CD4-positive, alpha-beta T cell treated with Interleukin-17A for 4 hours (primary cell): ENCODE results near the gene TAF10.

Experiments used
- DNase-seq: peaks from one replicate; pipeline ENCODE4 v3.0.0-alpha.2; 2020; ENCODE audit warnings: mixed read lengths

The TAF10 gene

DNA sequence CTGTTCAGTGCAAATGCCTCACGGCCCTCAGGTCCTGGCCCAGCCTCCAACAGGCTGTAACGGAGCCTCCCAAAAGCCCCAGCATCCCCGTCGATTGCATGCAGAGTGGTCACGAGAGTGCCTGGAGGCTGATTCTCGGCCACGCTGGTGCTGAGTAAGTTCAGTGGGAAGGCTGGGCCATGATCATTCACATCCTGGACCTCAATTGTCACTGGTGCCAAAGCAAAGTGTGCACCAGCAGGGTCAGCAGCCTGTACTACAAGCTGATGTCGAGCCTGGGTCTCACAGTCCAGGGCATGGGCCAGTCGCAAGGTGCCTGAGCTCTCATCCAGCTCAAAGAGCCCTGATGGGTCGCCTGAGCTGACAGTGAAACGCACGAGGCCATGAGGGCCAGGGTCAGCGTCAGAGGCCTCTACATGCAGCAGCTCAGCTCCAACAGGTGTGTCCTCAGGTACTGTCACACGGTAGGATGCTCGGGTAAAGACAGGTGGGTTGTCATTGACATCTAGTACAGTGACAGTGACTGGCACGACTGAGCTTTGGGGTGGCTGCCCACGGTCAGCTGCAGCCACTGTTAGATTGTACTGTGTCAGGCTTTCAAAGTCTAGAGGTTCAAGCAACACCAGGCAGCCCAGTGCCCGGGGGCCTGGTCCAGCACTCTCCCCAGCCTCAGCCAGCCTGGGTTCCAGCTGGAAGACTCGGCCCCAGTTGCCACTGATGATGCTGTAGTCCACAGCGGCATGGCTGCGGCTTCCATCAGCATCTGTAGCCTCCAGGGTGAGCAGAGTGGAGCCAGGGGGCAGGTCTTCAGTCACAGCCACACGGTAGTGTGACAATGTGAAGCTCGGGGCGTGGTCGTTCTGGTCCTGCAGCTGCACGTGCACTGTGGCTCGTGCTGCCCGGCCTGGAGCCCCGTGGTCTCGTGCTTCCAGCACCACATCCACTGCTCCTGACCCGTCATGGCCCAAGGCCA is 11.7 kb upstream of the TAF10 start:
- no peak for DNase-seq

GRCh38 chr11:6622261-6623171 is 10.5 kb upstream of the TAF10 start:
- no peak for DNase-seq

GRCh38 chr11:6621711-6622211 is 9.7 kb upstream of the TAF10 start:
- no peak for DNase-seq

GRCh38 chr11:6620636-6621035 is 8.6 kb upstream of the TAF10 start:
- no peak for DNase-seq

DNA sequence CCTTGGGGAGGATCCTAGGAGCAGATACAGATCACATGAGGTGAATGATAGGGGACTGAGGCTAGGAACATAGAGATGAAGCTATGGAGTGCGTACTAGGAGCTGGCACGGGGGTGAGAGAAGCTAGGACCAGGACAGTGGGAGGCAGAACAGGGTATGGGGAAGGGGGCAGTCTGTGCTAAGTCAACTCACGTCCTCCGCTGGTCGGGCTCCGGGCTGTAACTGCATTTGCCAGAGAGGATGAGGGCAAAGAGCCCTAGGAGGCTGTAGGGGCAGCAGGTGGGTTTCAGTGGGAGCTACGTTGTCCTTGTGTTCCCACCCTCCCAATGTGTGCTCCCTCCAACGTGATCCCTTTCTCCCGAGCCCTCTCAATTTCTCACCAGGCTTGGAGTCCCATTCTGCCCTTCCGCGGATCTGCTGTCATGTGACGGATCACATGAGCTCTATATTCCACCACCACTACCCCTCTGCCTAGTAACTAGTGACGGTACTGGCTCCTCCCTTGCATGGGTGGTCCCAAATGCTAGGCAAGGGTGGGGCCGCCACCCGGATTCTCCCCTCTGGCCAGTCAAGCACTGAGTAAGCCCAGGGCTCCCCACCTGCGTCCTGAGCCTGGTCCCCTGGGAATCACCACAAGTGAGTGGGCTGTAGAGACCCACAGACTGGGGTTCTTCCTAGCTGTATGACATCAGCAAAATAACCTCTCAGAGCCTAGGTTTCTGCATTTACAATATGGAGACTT is 7.2 kb upstream of the TAF10 start, which contains the start of gene TPP1:
TPP1 (minus strand) TSS at position 419 of the 742 bp plus-strand sequence; CDS start at position 397, 22 bp downstream.
- DNase-seq, result peak; percentile 90

DNA sequence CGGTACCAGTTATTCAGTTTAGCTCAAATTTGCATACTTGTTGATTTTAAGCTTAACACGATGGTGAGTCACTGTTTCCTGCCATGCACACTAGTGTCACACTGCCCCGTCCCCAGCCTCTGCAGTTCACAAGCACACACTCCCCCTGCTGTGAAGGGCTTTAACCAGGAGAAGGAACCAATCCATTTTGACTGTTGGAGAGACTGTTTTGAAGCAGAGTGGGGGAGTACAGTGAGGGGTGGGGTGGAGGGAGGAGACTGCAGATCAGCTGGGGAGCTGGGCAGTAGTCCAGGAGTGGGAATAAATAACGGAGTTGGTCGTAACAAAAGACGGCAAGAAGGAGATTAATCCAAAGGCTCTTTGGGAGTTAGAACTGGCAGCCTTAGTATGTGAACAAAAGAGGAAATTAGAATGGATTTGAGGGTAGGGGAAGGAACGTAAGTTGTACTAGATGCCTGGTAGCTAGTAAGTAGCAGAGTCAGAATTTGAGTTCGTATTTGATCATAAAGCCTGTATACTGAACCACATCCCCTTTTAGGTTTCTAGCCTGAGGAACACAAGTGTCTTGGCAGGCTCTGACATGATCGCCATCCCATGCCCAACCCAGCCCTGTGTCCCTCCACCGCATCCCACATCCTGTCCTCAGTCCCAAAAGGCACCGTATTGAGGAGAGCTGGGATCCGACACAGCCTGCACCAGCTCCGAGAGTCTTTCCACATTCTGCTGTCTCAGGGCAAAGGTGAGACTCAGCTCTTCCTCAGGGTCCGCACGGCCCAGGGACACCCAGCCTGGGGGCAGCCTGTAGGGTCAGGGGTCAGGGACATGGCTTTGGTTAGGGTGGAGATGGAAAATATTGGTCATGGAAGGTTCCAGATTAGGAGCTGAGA is 6.3 kb upstream of the TAF10 start:
- peak; percentile 83 for DNase-seq

DNA sequence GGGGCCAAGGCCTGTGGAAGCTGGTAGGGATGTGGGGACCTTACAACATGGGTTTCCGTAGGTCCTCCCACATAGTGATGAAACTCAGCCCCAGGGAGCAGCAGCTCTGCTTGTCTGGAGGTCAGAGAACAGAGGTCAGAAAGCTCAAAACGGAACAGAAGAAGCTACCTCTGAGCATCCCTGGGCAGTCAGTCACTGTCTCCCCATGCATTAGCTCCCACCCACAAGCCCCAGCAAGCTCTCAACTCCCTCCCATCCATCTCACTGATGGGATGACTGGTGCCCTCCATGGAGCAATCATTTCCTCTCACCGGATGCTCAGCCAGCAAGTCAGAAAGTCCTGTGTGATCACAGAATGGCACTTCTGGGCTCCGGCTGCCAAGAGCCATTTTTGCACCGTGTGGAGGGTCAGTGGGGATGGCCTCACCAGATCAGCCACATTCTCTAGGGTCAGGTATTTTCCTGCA is 5.3 kb upstream of the TAF10 start:
- DNase-seq, result no peak

DNA sequence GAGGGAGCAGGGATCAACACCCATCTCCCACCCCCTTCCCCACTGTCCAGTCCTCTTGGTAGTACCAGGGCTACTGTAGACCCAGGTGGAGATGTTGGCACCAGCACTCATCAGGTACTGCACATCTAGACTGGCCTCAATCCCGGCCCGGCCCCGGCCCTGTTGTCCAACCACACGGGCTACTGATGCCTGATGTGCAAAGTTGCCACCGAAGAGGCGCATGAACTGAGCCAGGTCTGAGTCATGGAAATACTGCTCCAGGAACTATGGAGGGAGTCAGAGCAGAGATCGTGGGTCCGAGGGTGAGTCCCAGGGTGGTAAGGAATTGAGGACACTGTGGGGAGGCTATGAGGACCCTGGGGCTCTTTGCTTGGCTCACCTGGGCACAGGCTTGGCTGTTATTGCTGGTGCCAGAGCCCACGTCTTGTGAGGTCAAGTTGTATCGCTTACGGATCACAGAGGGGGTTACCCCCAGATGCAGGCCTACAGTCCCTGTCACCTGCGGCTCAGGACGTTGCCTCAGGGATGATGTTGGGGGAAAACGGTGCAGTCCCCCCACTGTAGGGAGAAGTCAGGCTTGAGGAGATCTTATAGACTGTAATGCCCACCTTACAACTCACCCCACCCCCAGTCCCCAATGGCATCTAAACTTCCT is 4.7 kb upstream of the TAF10 start:
- no peak for DNase-seq

GRCh38 chr11:6615882-6616585 is 4.0 kb upstream of the TAF10 start:
- DNase-seq, result no peak

DNA sequence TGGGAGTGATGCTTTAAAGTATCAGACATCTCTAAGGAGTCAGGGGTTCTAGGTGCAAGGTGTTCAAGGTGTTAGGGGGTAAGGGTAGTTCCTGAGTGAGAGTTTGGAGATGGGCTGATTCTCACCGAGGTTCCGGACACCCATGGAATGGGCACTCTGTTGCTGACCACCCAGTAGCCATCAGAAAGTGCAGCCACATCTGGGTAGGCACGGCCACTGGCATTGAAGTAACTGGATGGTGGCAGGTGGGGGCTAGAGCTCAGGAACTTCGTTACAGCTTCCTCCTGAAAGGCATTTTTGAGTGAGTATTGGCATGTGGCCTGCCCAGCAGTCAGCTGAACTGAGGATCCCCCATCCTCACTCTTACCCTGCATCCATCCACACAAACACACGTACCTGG is 3.0 kb upstream of the TAF10 start:
- DNase-seq, result no peak

DNA sequence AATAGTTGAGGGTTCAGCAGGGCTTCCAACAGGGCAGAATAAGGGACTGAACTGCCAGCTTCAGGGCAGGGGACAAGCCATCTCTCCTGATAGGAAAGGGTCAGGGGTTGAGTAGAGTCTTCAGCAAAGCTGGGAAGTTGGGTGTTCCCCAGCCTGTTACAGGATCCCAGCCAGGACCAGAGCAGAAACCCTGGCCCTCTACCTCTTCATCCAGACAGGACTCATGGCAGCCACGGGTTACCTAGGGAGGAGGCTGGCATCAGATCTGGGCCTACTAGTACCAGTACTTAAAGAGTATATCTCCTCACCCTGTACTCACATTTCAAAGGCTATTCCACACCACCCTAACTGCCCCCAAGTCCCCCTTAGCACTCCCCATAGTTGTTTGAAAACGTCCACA is 2.4 kb upstream of the TAF10 start:
- no peak for DNase-seq

DNA sequence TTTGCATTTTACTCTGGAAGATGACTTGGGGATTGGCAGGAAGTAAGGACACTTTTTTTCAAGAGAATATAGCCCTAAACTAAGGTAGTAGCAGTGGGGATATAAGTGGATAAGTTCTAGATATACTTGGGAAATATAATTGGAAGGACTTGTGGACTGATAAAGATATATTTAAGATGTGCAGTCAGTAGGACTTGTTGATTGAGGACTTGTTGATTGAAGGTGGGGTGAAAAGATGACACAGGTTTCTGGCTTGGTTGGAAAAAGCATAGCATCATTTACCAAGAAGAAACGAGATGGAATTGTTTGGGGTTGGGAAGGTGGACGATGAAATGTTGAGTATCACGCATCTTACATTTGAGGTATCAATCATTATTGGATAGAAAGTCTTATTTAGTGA is 1.5 kb upstream of the TAF10 start:
- no peak for DNase-seq

- DNase-seq, result no peak
These were observed 128 bp downstream of the TAF10 start for GRCh38 chr11:6611963-6612212.

GRCh38 chr11:6611092-6611962 is 689 bp downstream of the TAF10 start:
- DNase-seq, result peak; percentile 50

- DNase-seq, result no peak
These were observed 1.4 kb downstream of the TAF10 start for GRCh38 chr11:6610591-6610990.

DNA sequence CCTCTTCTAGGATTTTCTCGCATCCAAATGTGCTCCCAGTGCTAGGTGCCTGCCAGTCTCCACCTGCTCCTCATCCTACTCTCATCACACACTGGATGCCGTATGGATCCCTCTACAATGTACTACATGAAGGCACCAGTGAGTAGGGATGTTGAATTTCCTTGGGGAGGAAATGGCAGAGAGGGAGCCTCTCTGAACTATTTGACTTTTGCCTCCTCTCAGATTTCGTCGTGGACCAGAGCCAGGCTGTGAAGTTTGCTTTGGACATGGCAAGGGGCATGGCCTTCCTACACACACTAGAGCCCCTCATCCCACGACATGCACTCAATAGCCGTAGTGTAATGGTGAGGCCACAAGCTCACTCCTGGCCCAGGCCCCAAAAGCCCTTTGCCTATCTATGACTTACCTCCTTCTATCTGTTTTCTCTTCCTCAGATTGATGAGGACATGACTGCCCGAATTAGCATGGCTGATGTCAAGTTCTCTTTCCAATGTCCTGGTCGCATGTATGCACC is 2.5 kb downstream of the TAF10 start:
- DNase-seq, result no peak

DNA sequence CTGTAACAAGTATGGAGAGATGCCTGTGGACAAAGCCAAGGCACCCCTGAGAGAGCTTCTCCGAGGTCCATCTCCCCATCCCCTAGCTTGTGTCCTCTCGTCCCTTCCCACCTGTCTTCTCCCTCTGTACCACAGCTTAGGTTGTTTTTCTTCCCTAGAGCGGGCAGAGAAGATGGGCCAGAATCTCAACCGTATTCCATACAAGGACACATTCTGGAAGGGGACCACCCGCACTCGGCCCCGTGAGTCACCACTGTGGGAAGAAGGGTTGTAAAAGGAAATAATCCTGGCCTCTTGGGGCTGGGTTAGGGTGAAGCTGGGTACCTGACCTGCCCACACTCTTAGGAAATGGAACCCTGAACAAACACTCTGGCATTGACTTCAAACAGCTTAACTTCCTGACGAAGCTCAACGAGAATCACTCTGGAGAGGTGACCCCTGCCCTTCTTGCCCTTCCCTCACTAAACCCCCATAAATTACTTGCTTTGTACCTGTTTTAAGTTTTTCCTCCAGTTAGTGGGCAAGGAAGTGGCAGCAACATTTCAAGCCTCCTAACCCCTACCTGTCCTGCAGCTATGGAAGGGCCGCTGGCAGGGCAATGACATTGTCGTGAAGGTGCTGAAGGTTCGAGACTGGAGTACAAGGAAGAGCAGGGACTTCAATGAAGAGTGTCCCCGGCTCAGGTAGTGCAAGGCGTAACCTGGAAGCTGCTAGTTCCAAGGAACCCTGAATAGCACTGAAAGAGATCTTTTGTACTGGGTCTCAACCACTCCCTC is 3.1 kb downstream of the TAF10 start:
- DNase-seq, result no peak

DNA sequence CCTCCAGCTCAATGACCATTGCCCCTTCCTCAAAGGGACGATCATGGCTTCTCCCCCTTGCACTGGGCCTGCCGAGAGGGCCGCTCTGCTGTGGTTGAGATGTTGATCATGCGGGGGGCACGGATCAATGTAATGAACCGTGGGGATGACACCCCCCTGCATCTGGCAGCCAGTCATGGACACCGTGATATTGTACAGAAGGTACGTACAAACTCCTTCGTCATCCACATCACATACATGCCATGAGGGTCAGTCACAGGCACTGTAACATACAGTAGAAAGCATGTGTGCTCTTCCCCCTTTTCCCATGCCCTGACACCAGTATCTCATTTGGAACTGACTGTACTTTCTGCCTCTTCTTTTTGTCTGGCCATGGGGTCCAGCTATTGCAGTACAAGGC is 4.0 kb downstream of the TAF10 start:
- DNase-seq, result no peak
